ENCODE results near the gene PPP2R2D. TPM values are rescaled to one million over a fixed set of nuclear protein-coding genes. Genes with fewer than 3 reads are reported as not detected.
A peak's percentile ranks its signal among the peaks of the same experiment; 100 is the strongest.

The PPP2R2D gene
- total RNA-seq, 2 donors from 2014 or later, result 43.1 to 52.4 TPM

DNA sequence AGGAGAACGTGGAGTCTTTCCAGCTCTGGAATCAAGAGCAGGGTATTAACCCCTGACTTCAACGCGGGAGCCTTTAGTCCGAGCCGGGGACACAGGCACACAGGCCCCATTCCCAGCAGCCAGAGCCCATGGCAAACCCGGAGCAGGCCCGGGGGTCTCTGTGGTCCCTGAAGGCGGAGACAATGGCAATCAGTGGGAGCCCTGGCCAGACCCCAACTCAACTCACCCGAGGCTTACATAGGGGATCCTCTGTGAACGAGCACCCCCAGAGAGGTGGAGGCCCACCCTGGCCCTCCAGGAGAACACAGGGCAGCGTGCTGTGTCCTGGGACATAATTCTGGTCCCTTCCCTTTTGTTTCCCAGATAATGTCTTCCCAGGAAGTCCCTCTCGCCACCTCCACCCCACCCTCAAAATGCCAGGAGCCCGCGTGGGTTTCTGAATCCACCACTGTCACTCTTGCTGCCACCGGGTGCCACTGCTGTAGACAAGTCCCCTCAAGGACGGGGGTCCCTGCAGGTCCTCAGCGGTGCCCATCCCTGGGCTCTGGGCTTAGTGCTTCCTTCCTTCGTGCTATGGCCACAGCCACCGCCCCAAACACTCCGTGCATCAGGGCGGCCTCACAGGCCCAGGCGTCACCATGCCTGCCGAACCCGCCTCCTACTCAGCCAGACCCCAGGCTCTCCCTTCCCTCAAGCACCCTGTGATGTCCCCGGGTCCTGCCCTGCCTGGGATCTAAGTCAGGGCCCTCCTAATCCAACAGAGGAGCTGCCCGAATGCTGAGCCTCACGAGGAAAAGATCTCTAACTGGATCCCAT lies 28.6 kb upstream of the PPP2R2D start:
- intact Hi-C loops (cut with DNase I), result no loop called here

DNA sequence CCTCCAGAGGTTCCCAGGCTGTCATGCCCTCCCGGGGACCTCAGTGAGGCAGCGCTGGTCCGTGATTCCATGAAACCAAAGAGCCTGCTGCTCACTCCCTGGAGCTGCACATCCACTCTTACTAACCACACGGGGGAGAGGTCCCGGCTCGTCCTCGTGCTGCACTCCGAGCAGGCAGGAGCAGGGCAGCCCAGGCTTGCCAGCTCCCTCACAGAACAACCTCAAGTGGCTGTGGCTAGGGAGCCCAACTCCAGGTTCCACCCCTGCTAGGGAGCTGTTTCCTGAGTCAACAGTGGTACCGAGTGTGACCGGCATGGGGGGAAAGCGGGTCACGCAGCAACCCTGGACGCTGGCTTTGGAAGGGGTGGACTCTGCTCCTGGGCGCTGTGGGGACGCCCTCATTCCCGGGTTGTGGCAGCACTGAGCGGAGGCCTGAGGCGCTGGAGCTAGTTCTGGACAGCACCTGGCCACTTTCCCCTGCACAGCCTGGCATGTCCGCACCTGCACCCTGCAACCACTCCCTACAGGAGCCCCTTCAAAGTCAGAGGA lies 27.9 kb upstream of the PPP2R2D start:
- no peak overlapping the region for H3K4me3 ChIP-seq
- H3K36me3 ChIP-seq (replicated peaks in 1 of 2; ENCODE audit: insufficient read depth in 1 of 2, low read depth in 2 of 2), result no peaks in the 10 kb centered on the region
- intact Hi-C loops (cut with DNase I), result no loop called here
- H3K27me3 ChIP-seq, result no peaks in the 10 kb centered on the region
- H3K27ac ChIP-seq, result no peak overlapping the region
- no peaks in the 10 kb centered on the region for H3K9me3 ChIP-seq
- TF ChIP-seq, protein P1, sequence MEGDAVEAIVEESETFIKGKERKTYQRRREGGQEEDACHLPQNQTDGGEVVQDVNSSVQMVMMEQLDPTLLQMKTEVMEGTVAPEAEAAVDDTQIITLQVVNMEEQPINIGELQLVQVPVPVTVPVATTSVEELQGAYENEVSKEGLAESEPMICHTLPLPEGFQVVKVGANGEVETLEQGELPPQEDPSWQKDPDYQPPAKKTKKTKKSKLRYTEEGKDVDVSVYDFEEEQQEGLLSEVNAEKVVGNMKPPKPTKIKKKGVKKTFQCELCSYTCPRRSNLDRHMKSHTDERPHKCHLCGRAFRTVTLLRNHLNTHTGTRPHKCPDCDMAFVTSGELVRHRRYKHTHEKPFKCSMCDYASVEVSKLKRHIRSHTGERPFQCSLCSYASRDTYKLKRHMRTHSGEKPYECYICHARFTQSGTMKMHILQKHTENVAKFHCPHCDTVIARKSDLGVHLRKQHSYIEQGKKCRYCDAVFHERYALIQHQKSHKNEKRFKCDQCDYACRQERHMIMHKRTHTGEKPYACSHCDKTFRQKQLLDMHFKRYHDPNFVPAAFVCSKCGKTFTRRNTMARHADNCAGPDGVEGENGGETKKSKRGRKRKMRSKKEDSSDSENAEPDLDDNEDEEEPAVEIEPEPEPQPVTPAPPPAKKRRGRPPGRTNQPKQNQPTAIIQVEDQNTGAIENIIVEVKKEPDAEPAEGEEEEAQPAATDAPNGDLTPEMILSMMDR (IDR thresholded peaks at IDR 0.05), result no peak
- no peak for TF ChIP-seq POLR2A (IDR thresholded peaks at IDR 0.05)
- ATAC-seq (no peak), DNase-seq (no peak)
- WGBS, 2 donors, result 37 to 46% methylated on average over 4 to 19 of the region's 19 CpGs
- H3K4me1 ChIP-seq, result peaks cover 6% of the 10 kb centered on the region

More for the DNA sequence above, 28.6 kb upstream of the PPP2R2D start:
- no peak overlapping the region for H3K27ac ChIP-seq
- H3K4me3 ChIP-seq, result no peak overlapping the region
- no peaks in the 10 kb centered on the region for H3K36me3 ChIP-seq (replicated peaks in 1 of 2; ENCODE audit: insufficient read depth in 1 of 2, low read depth in 2 of 2)
- H3K27me3 ChIP-seq, result no peaks in the 10 kb centered on the region
- WGBS, 2 donors, result 68 to 79% methylated on average over 8 to 27 of the region's 27 CpGs
- H3K4me1 ChIP-seq, result peaks cover 6% of the 10 kb centered on the region
- no peak for DNase-seq
- H3K9me3 ChIP-seq, result no peaks in the 10 kb centered on the region
- no peak for TF ChIP-seq POLR2A (IDR thresholded peaks at IDR 0.05)
- TF ChIP-seq, protein P1 (IDR thresholded peaks at IDR 0.05), result no peak
- ATAC-seq, result no peak

- ATAC-seq (peak; percentile 82), DNase-seq (peak; percentile 76 to 89 (median 82))
- H3K27me3 ChIP-seq, result no peaks in the 10 kb centered on the region
- no peaks in the 10 kb centered on the region for H3K36me3 ChIP-seq (replicated peaks in 1 of 2; ENCODE audit: insufficient read depth in 1 of 2, low read depth in 2 of 2)
- TF ChIP-seq POLR2A (IDR thresholded peaks at IDR 0.05), result no peak
- TF ChIP-seq, protein P1 (IDR thresholded peaks at IDR 0.05), result peak; percentile 41 to 79 (median 70)
- 3 to 4% methylated on average over 12 to 17 of the region's 17 CpGs for WGBS, 2 donors
- H3K4me1 ChIP-seq, result peaks cover 6% of the 10 kb centered on the region
- H3K9me3 ChIP-seq, result no peaks in the 10 kb centered on the region
- no peak overlapping the region for H3K4me3 ChIP-seq
- intact Hi-C loops (cut with DNase I), result no loop called here
- no peak overlapping the region for H3K27ac ChIP-seq
Observed at GRCh38 chr10:131874991-131875451, 25.8 kb upstream of the PPP2R2D start.

DNA sequence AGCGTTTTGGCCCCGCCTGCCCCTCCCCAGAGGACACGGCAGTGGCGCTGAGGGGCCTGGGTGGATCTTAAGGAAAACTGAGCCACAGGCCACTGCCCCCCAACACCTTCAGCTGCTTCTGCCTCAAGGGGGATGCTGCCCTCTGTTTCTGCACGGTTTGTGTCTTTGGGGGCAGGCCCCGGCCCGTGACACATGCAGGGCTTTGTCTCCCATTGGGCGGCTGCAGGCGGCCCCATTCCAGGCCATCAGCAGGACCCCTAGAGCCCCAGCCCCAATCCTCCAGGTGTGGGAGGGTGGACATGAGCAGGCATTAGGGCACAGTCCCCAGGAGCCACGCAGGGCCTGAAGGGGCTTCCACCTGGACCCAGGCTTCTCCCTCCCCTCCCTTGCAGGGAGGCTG lies 25.3 kb upstream of the PPP2R2D start:
- no peak for ATAC-seq
- Histone ChIP-seq H3K4me1 (peaks cover 6% of the 10 kb centered on the region), H3K27me3 (no peaks in the 10 kb centered on the region), H3K36me3 (replicated peaks in 1 of 2; ENCODE audit: insufficient read depth in 1 of 2, low read depth in 2 of 2) (no peaks in the 10 kb centered on the region), H3K9me3 (no peaks in the 10 kb centered on the region), H3K27ac (no peak overlapping the region), H3K4me3 (no peak overlapping the region)
- TF ChIP-seq, protein P1 (IDR thresholded peaks at IDR 0.05), result no peak
- no peak for TF ChIP-seq POLR2A (IDR thresholded peaks at IDR 0.05)
- DNase-seq, result no peak
- 71 to 95% methylated on average over 4 to 10 of the region's 10 CpGs for WGBS, 2 donors
- intact Hi-C loops (cut with DNase I), result no loop called here

Measured in body of pancreas (tissue), 4 donors.